KMS-11 (cell line): ENCODE measurements around the gene NEDD4L.
"Not testable (repeated sequence)": the region's sequence is repeated elsewhere in the genome, so short reads cannot be mapped to it uniquely, and the experiment has no call there.

ENCODE experiments used
- H2AFZ ChIP-seq: fragments of 200-600 bp; sonication (generic); 2 replicates; pipeline ENCODE4 v1.6.1; 2016; ENCODE audit warnings: antibody characterized with exemption, mixed run types, low read depth
- H3K27ac ChIP-seq: fragments of 200-600 bp; sonication (generic); 2 replicates; pipeline ENCODE4 v1.6.1; 2016; ENCODE audit warnings: mild to moderate bottlenecking, mixed run types
- H3K27me3 ChIP-seq: fragments of 200-600 bp; sonication (generic); 2 replicates; pipeline ENCODE4 v1.6.1; 2017; ENCODE audit warnings: mild to moderate bottlenecking, low read depth, mixed run types, moderate library complexity; ENCODE audit not compliant: insufficient read depth
- H3K36me3 ChIP-seq: fragments of 200-600 bp; sonication (generic); 2 replicates; pipeline ENCODE4 v1.6.1; 2017; ENCODE audit warnings: mild to moderate bottlenecking, mixed run types; ENCODE audit not compliant: insufficient read depth
- H3K4me1 ChIP-seq: fragments of 200-600 bp; sonication (generic); 2 replicates; pipeline ENCODE4 v1.6.1; 2016; ENCODE audit warnings: mild to moderate bottlenecking, low read depth, mixed run types; ENCODE audit not compliant: poor library complexity, severe bottlenecking
- H3K4me2 ChIP-seq: fragments of 200-600 bp; sonication (generic); 2 replicates; pipeline ENCODE4 v1.7.0; 2016; ENCODE audit warnings: mild to moderate bottlenecking, mixed run types
- H3K4me3 ChIP-seq: fragments of 200-600 bp; sonication (generic); IDR thresholded peaks from 2 replicates; pipeline ENCODE4 v1.6.1; 2017; ENCODE audit warnings: low read depth, low read length, mixed read lengths; ENCODE audit not compliant: insufficient read depth
- H3K79me2 ChIP-seq: fragments of 200-600 bp; sonication (generic); 2 replicates; pipeline ENCODE4 v1.6.1; 2016; ENCODE audit warnings: low read depth, mixed run types; ENCODE audit not compliant: insufficient read depth
- H3K9ac ChIP-seq: fragments of 200-600 bp; sonication (generic); 2 replicates; pipeline ENCODE4 v1.6.1; 2016; ENCODE audit warnings: mild to moderate bottlenecking, mixed run types
- H4K20me1 ChIP-seq: fragments of 200-600 bp; sonication (generic); 2 replicates; pipeline ENCODE4 v1.6.1; 2016; ENCODE audit warnings: mild to moderate bottlenecking, mixed run types; ENCODE audit not compliant: insufficient read depth
- TF ChIP-seq, protein P1 (sequence below): fragments of 200-600 bp; sonication (generic); conservative IDR thresholded peaks from 2 replicates; pipeline ENCODE4 v1.6.1; 2017; ENCODE audit warnings: low read depth, mild to moderate bottlenecking, antibody characterized with exemption, low read length, moderate library complexity, mixed read lengths

Gene NEDD4L

DNA sequence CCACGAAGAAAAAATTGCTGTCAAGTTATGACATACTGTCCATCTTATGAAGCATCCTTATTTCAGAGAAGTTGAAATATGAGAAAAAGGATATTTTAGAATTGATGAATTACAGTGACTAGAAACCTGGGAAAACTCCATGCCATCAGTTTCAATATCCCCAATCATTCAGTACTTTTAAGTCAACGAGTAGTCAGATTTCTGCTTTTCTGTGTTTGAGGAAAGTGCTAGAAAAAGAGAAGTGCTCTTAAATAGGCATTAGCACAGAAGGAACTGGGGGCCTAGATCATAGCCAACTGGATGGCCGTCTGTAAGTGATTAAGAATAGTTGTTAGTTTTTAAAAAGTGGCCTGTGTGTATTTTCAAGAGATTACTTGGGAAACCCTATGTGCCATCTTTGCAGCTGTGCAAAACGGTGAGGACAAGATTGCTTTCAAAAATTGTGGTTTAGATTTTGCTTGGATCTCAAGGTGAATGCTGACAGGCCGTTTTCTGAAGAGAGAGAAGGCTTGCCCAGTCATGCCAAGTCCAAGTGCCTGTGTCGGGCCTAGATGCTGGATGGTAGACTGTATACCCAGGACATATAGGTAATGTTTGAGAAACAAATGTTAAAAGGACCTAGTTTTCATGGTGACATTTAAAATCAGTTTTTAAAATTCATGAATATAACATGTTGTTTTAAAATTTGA, 5.1 kb downstream of the NEDD4L start:
- TF ChIP-seq, protein P1, sequence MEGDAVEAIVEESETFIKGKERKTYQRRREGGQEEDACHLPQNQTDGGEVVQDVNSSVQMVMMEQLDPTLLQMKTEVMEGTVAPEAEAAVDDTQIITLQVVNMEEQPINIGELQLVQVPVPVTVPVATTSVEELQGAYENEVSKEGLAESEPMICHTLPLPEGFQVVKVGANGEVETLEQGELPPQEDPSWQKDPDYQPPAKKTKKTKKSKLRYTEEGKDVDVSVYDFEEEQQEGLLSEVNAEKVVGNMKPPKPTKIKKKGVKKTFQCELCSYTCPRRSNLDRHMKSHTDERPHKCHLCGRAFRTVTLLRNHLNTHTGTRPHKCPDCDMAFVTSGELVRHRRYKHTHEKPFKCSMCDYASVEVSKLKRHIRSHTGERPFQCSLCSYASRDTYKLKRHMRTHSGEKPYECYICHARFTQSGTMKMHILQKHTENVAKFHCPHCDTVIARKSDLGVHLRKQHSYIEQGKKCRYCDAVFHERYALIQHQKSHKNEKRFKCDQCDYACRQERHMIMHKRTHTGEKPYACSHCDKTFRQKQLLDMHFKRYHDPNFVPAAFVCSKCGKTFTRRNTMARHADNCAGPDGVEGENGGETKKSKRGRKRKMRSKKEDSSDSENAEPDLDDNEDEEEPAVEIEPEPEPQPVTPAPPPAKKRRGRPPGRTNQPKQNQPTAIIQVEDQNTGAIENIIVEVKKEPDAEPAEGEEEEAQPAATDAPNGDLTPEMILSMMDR, result no peak
- H3K27ac ChIP-seq, result peak overlapping the region; percentile 56
- no peaks in the 10 kb centered on the region for H3K27me3 ChIP-seq
- peak overlapping the region; percentile 2; the same call in 1 of the 2 replicates for H3K9ac ChIP-seq
- H4K20me1 ChIP-seq, result no peaks in the 10 kb centered on the region
- no peaks in the 10 kb centered on the region for H3K36me3 ChIP-seq
- H3K79me2 ChIP-seq, result peaks cover 46% of the 10 kb centered on the region; the same call in 1 of the 2 replicates
- H3K4me2 ChIP-seq, result peak overlapping the region; percentile 69
- peaks cover 72% of the 10 kb centered on the region for H3K4me1 ChIP-seq
- H2AFZ ChIP-seq, result peak overlapping the region; percentile 8; the same call in 1 of the 2 replicates
- H3K4me3 ChIP-seq, result no peak overlapping the region

DNA sequence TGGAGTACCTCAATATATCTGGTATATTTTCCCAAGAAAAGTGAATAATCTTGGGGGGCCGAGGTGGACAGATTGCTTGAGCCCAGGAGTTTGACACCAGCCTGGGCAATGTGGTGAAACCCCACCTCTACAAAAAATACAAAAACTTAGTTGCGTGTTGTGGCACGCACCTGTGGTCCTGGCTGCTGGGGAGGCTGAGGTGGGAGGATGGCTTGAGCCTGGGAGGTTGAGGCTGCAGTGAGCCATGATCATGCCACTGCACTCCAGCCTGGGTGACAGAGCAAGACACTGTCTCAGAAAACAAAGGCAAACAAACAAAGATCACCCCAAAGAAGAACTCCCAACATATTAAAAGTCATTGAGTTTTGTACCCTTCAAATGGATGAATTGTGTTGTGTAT, 6.9 kb downstream of the NEDD4L start:
- H3K79me2 ChIP-seq, result peaks cover 35% of the 10 kb centered on the region; the same call in 1 of the 2 replicates

DNA sequence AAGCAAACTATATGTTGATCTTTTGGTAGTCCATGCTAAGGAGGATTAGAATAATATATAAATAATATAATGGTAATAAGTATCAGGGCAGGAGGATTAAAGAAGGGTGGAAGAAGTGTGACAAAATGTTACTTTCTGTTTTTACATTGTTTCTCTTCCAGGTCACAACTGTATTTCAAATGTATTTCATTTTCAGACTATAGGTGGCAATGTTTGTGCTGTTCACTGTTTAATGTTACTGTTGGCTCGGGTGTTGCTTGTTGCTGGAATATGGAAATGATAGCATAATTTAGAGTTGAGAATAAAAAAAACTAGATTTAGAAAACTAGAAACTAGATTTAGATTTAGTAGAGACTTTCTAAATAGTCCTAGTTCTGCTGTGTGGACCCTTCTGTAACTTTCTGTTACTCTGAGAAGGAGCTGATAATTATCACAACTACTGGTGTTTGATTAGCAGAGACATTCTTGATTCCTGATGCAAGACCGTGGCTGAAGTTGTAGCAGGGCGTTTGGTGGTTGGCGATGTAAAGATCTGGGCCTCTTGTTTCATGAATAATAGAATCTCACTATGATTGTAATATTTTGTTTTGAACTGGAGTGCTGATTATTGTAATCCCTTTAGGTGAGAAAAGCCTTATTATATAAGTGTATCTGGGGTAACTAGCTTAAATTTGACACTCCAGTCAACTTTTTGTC, 7.9 kb downstream of the NEDD4L start:
- peaks cover 28% of the 10 kb centered on the region; the same call in 1 of the 2 replicates for H3K79me2 ChIP-seq

More for the DNA sequence above, 6.9 kb downstream of the NEDD4L start:
- Histone ChIP-seq H3K4me2 (0 out of 2 replicates have a peak overlapping the region, but pooled peaks have one; percentile 39), H3K4me1 (peaks cover 90% of the 10 kb centered on the region)
- H3K4me3 ChIP-seq, H3K27ac ChIP-seq, H3K36me3 ChIP-seq, H4K20me1 ChIP-seq, H3K27me3 ChIP-seq, H2AFZ ChIP-seq, H3K9ac ChIP-seq: not testable (repeated sequence)

DNA sequence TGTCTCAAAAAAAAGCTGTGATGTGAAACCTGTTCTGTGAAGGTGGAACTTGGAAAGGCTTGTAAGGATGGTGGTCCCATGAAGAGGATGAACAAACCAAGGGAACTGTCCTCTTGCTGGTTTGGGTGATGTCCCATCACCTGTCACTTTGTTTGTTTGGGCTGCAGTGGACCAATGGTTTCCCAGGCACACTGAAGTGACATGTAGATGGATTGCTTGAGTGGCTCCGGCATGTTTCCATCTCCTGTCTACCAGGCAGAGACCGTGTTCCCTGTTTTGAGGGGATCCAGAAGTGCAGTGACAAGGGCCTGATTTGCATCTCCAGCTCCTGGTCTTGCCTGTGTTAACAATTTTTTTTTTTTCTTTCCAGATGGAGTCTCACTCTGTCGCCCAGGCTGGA, 8.9 kb downstream of the NEDD4L start:
- H3K4me2 ChIP-seq, result peak overlapping the region; percentile 8; the same call in 1 of the 2 replicates
- TF ChIP-seq, protein P1, result no peak
- H2AFZ ChIP-seq, result no peak overlapping the region
- no peaks in the 10 kb centered on the region for H3K36me3 ChIP-seq
- no peaks in the 10 kb centered on the region for H3K27me3 ChIP-seq
- H4K20me1 ChIP-seq, result no peaks in the 10 kb centered on the region
- H3K9ac ChIP-seq, result no peak overlapping the region
- H3K79me2 ChIP-seq, result peaks cover 27% of the 10 kb centered on the region; the same call in 1 of the 2 replicates
- H3K4me3 ChIP-seq, result no peak overlapping the region
- H3K27ac ChIP-seq, result no peak overlapping the region; the same call in 1 of the 2 replicates
- H3K4me1 ChIP-seq, result peaks cover 97% of the 10 kb centered on the region

More for the DNA sequence above, 7.9 kb downstream of the NEDD4L start:
- TF ChIP-seq, protein P1, result peak; percentile 77
- H3K4me2 ChIP-seq, result peak overlapping the region; percentile 39
- peak overlapping the region; percentile 4; the same call in 1 of the 2 replicates for H3K9ac ChIP-seq
- peak overlapping the region; percentile 59 for H3K27ac ChIP-seq
- no peaks in the 10 kb centered on the region for H4K20me1 ChIP-seq
- no peaks in the 10 kb centered on the region for H3K27me3 ChIP-seq
- H3K36me3 ChIP-seq, result no peaks in the 10 kb centered on the region
- H2AFZ ChIP-seq, result peak overlapping the region; percentile 13; the same call in 1 of the 2 replicates
- H3K4me1 ChIP-seq, result peaks cover 90% of the 10 kb centered on the region
- no peak overlapping the region for H3K4me3 ChIP-seq
